GM18951 (cell line): ENCODE results near the gene CXCL12.

Experiments used
- POLR2A ChIP-seq: IDR thresholded peaks from 4 replicates; pipeline ENCODE4 v1.6.1; 2011; ENCODE audit warnings: mild to moderate bottlenecking; ENCODE audit not compliant: insufficient read length, insufficient read depth; ENCODE audit errors: extremely low read depth
- in situ Hi-C: fragments of 300-500 bp; cut with MboI; formaldehyde crosslinking; loops from one replicate; pipeline ENCODE4 v1.12.0; 2022; ENCODE audit warnings: low sequenced_read_pairs, mixed read lengths, inconsistent platforms; ENCODE audit not compliant: unreplicated experiment

Gene CXCL12

GRCh38 chr10:44343843-44344242 is 41.1 kb downstream of the CXCL12 start:
- no peak for TF ChIP-seq POLR2A
- in situ Hi-C loops: no loop called here

- TF ChIP-seq POLR2A: no peak
- in situ Hi-C loops: no loop called here
Measured at GRCh38 chr10:44341886-44342285, 43.0 kb downstream of the CXCL12 start.

GRCh38 chr10:44340557-44340956 is 44.3 kb downstream of the CXCL12 start:
- in situ Hi-C loops: no loop called here
- no peak for TF ChIP-seq POLR2A

GRCh38 chr10:44339218-44339617 is 45.7 kb downstream of the CXCL12 start:
- in situ Hi-C loops: no loop called here
- TF ChIP-seq POLR2A: no peak

- in situ Hi-C loops: no loop called here
- no peak for TF ChIP-seq POLR2A
Measured at GRCh38 chr10:44337081-44337480, 47.8 kb downstream of the CXCL12 start.

GRCh38 chr10:44335330-44336021 is 49.4 kb downstream of the CXCL12 start:
- in situ Hi-C loops: no loop called here
- no peak for TF ChIP-seq POLR2A

- no peak for TF ChIP-seq POLR2A
- in situ Hi-C loops: no loop called here
Measured at GRCh38 chr10:44334621-44335184, 50.2 kb downstream of the CXCL12 start.

- TF ChIP-seq POLR2A: no peak
- in situ Hi-C loops: no loop called here
Measured at GRCh38 chr10:44334091-44334490, 50.8 kb downstream of the CXCL12 start.

- no peak for TF ChIP-seq POLR2A
- in situ Hi-C loops: no loop called here
Measured at GRCh38 chr10:44333511-44333910, 51.4 kb downstream of the CXCL12 start.

- in situ Hi-C loops: no loop called here
- no peak for TF ChIP-seq POLR2A
Measured at GRCh38 chr10:44332465-44332864, 52.4 kb downstream of the CXCL12 start.

- in situ Hi-C loops: no loop called here
- no peak for TF ChIP-seq POLR2A
Measured at GRCh38 chr10:44330431-44330830, 54.5 kb downstream of the CXCL12 start.

GRCh38 chr10:44327461-44327860 is 57.4 kb downstream of the CXCL12 start:
- in situ Hi-C loops: no loop called here
- no peak for TF ChIP-seq POLR2A
